HG03097 (cell line): ENCODE results near the gene EVPL.
A peak's percentile ranks its signal among the peaks of the same experiment; 100 is the strongest.
"Not testable (repeated sequence)": the region's sequence is repeated elsewhere in the genome, so short reads cannot be mapped to it uniquely, and the experiment has no call there.

Experiments used
- ATAC-seq: cut with Tn5 transposase; IDR thresholded peaks from one replicate; pipeline ENCODE4 v1.9.1; 2021; ENCODE audit not compliant: unreplicated experiment, low FRiP score

The EVPL gene

DNA sequence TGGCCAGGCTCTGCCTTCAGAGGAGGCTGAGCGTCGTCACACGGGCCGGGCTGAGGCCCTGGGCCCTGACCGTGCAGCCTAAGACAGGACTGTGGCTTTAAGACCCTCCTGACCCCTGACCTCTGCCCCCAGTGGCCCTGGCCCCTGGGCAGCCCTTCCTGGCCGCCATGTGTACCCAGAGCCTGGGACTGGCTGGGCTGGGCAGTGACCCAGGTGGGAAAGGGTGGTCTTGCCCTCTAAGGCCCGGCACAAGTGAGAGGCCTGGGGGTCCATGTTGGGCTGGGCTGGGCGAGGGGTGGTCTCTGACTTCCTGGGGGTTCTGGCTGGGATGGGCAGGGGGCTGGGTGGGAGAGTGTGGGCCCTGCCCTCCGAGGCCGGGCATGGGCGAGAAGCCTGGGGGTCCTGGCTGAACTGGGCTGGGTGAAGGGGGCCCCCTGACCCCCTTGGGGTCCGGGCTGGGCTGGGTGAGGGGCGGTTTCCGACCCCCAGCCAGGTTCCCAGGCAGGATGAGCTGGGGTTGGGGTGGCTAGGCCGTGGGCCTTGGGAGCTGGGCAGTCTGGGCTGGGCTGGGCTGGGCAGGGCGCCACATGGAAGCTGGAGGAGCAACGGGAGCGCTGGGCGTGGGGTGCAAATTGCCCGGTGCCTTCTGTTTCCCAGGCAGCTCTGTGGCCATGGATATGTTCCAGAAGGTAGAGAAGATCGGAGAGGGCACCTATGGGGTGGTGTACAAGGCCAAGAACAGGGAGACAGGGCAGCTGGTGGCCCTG lies 26.2 kb downstream of the EVPL start, which contains the start of gene CDK3:
Gene CDK3 (plus strand): TSS at position 101 of the 767 bp plus-strand sequence. CDS start 571 bp downstream, at position 672.
- no peak for ATAC-seq

DNA sequence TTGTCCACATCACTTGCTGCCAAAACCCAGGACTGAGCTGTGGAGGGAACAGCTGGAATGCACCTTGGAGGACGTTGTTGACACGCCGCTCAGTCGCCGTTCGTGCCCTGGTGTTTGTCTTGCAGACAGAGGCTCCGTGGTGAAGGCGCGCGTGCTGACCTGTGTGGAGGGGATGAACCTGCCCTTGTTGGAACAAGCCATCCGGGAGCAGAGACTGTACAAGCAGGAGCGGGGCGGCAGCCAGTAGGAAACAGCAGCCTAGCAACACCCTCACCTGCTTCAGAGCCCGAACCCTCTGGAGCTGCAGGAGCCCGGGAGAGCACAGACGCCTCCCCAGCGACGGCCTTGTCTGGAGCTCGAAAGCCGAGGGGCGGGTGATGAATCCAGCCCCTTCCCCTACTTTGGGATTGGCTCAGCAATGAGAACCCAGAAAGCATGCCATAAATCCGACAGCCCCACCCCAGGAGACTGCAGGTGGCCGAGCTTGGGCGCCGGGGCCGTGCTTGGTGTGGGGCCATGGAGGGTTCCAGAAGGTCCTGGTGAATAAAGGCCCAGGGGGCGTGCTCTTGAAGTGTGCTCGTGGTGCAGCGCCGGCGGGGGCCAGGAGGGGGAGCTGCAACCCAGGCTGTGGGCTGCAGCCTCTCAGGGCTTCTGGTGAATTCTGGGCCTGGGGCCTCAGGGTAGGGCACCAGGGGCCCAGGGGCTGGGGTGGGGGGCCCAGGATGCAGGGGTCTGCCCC lies 26.9 kb downstream of the EVPL start:
- no peak for ATAC-seq

- no peak for ATAC-seq
Measured at GRCh38 chr17:75998327-75998795, 28.7 kb downstream of the EVPL start.

DNA sequence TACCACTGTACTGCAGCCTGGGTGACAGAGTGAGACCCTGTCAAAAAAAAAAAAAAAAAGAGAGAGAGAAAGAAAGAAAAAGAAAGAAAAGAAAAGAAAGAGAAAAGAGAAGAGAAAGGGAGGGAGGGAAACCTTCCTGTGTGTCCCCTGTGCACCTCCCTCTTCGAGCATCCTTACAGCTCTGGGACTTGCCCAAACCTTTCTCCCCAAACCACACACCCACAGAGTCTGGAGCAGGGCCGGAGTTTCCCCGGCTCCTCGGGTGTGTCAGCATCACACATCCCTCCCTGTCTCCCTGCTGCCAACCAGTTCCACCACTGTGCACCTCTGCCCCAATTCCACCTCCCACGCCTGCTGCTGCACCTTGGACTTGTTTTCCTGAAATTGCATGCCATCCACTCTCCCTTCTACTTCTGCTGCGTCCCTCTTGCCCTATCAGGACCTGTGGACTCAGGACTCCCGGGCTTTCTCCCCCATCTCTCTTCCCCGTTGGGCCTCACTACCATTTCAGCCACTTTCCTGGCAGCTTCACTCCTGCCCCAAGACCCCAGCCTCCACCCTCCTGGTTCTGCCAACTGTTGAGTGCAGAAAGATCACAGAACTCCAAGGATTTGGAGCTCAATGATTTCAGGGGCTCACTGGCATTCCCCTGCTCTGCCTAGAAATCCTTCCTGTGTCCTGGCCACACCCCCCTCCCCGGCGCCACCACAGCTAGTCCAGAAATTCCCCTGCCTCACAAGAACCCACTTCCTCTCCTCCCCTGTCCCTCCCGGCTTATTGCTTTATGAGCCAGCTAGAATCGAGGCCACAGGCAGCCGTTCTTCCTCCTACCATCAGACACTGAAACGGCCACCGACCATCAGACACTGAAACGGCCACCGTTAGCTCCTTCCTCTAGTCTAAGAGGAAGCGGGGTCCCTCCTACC lies 30.2 kb downstream of the EVPL start:
- no peak for ATAC-seq

- no peak for ATAC-seq
Measured at GRCh38 chr17:75995385-75995925, 31.7 kb downstream of the EVPL start.

GRCh38 chr17:75994802-75995370 lies 32.2 kb downstream of the EVPL start:
- no peak for ATAC-seq

DNA sequence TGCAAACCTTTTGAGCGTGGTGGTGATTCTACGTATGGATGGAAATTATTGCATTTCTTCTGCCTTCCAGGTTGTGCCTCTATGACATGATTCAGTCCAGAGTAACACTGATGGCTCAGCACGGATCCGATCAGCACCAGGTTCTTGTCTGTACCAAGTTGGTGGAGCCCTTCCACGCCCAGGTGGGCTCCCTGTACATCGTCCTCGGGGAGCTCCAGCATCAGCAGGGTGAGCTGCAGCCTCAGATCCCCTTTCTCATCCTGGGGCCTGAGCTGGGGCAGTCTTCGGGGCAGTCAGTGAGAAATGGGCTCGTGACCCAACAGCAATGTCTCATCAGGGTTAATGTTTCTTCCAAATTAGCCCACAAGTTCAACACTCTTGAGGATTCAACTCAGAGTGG lies 35.7 kb downstream of the EVPL start:
- no peak for ATAC-seq

DNA sequence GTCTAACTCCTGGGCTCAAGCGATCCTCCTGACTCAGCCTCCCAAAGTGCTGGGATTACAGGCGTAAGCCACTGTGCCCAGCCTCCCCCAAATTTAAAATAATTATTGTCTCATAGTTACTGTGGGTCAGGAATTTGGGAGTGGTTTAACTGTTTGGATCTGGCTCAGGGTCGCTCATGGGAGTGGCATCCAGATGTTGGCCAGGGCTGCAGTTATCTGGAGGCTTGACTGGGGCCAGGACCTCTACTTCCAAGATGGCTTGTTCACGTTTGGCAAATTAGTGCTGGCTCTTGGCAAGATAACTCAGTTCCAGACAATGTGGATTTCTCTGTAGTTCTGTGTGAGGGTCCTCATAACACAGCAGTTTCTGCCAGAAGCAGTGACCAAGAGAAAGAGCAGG lies 40.1 kb downstream of the EVPL start:
- no peak for ATAC-seq

DNA sequence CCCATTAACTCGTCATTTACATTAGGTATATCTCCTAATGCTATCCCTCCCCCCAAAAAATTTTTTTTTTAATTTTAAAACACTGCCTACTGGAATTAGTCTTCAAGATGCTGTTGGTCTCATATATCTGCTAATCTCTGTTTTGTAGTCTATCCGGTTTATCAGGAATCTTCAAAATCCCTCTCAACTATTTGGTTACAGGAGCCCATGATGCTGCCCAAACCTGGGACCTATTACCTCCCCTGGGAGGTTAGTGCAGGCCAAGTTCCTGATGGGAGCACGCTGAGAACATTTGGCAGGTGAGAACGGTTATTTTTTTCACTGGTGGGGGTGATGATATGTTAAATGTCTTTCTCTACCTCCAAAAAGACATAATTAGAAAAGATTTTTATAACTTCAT lies 41.1 kb downstream of the EVPL start:
- no peak for ATAC-seq

- no peak for ATAC-seq
Measured at GRCh38 chr17:75983501-75984181, 43.5 kb downstream of the EVPL start.

GRCh38 chr17:75981019-75981615 lies 46.0 kb downstream of the EVPL start:
- ATAC-seq, result no peak

GRCh38 chr17:75980188-75981018 lies 46.7 kb downstream of the EVPL start:
- no peak for ATAC-seq

DNA sequence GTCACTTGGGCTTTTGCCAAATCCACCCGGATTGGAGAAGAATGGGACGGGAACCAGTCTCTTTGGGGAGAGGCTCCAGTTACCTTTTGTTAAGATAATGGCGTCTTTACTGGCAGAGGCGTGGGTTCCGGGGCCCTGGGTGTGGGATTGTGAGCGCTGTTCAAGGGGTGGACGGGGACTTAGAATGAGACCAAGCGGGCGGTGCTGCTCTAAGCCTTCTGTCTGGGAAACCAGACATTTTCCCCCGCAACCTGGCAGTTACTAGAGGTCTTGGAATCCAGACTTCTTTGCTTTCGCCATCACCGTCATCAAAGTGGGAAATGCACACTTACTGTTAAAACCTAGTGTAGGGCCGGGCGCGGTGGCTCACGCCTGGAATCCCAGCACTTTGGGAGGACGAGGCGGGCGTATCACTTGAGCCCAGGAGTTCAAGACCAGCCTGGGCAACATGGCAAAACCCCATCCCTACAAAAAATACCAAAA lies 47.4 kb downstream of the EVPL start:
- peak; percentile 20 for ATAC-seq

GRCh38 chr17:75978938-75979704 lies 48.0 kb downstream of the EVPL start, which contains the start of the genes ACOX1 and TEN1:
Gene ACOX1 (minus strand): TSS chr17:75979166. CDS start chr17:75979073, 93 bp downstream.
Gene TEN1 (plus strand): TSS chr17:75979240. CDS start chr17:75986193, 6,953 bp downstream.
- peak; percentile 87 for ATAC-seq

DNA sequence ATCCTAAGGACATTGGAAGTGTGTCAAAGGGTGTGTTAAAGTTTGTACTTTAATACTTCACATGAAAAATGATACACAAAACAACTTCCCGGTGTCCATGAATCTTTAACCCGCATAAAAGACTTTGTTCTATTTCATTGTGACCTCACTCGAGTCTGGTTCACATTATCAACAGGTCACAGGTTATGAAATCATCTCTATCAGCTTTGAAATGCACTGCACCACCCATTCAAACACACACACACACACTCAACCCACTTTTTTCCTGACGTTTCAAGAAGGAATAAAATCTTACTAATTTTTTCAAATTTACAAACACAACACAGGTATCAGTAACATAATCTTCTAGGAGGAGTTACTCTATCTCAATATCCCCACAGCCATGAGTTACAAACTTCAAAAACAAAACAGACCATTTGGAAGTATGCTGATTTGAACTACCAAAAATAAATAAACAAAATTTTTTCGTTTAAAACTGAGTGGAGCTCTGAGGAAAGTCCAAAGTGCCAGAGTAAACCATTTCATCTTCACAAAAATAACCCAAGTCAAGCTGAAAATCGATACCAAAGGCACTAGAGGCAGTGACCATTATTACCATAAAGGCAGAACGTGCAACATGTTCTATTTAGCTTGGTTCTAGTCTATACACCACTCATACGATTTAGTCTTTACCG lies 50.8 kb downstream of the EVPL start:
- no peak for ATAC-seq

DNA sequence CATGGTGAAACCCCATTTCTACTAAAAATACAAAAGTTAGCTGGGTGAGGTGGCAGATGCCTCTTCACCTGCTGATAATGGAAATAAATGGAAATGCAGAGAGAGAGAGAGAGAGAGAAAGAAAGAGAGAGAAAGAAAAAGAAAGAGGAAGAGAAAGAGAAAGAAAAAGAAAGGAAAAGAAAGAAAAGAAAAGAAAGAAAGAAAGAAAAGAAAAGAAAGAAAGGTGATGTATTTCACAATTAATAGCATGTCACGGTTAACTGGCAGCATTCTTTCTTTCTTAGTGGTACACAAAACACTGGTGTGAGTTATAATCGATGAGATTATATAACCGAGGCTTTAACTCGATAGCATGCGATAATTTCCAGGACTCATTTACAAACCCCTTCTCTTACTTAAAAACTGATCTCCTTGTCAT lies 51.3 kb downstream of the EVPL start:
- ATAC-seq, result no peak

- not testable (repeated sequence) for ATAC-seq
Measured at GRCh38 chr17:75975187-75975586, 51.9 kb downstream of the EVPL start.
